SU-DHL-6 (cell line): ENCODE results near the gene UBASH3A.

Source experiments
- H2AFZ ChIP-seq: fragments of 200-600 bp; sonication (generic); 2 replicates; pipeline ENCODE4 v1.6.1; 2014; ENCODE audit warnings: low read depth, mild to moderate bottlenecking, moderate library complexity, mixed read lengths, antibody characterized with exemption, low read length; ENCODE audit not compliant: severe bottlenecking
- H3F3A ChIP-seq: fragments of 200-600 bp; shearing (Covaris generic); 2 replicates; pipeline ENCODE4 v1.6.0; 2016; ENCODE audit warnings: antibody characterized with exemption, mild to moderate bottlenecking; ENCODE audit not compliant: insufficient read depth
- H3K27ac ChIP-seq: fragments of 200-600 bp; sonication (generic); 2 replicates; pipeline ENCODE4 v1.5.1; 2016; ENCODE audit warnings: low read depth, mild to moderate bottlenecking, low read length, moderate library complexity, mixed read lengths
- H3K27me3 ChIP-seq: fragments of 200-600 bp; sonication (generic), shearing (Covaris generic); 2 replicates; pipeline ENCODE4 v1.6.0; 2014; ENCODE audit warnings: mild to moderate bottlenecking, low read length
- H3K36me3 ChIP-seq: fragments of 200-600 bp; sonication (generic); 2 replicates; pipeline ENCODE4 v1.6.1; 2014; ENCODE audit warnings: mild to moderate bottlenecking, low read length, mixed read lengths
- H3K4me2 ChIP-seq: fragments of 300-600, 200-600 bp; shearing (Covaris generic), sonication (generic); 2 replicates; pipeline ENCODE4 v1.6.0; 2014; ENCODE audit warnings: low read length, low read depth, mild to moderate bottlenecking; ENCODE audit not compliant: poor library complexity, severe bottlenecking
- H3K4me3 ChIP-seq: fragments of 200-600 bp; sonication (generic); 2 replicates; pipeline ENCODE4 v1.5.1; 2014; ENCODE audit warnings: antibody characterized with exemption, low read length, mild to moderate bottlenecking, mixed read lengths; ENCODE audit not compliant: insufficient read depth, poor library complexity, severe bottlenecking
- H3K79me2 ChIP-seq: fragments of 200-600 bp; sonication (generic); 2 replicates; pipeline ENCODE4 v1.6.1; 2014; ENCODE audit warnings: mild to moderate bottlenecking, low read length, moderate library complexity; ENCODE audit not compliant: insufficient read depth
- H3K9ac ChIP-seq: fragments of 200-600 bp; sonication (generic); 2 replicates; pipeline ENCODE4 v1.7.0; 2014; ENCODE audit warnings: mild to moderate bottlenecking, low read length
- H3K9me2 ChIP-seq: fragments of 200-600 bp; sonication (generic); replicated peaks from 2 replicates; pipeline ENCODE4 v1.6.1; 2014; ENCODE audit warnings: low read length; ENCODE audit not compliant: insufficient read depth
- H3K9me3 ChIP-seq: fragments of 200-600 bp; sonication (generic); 2 replicates; pipeline ENCODE4 v1.6.1; 2014; ENCODE audit warnings: low read length, mixed read lengths; ENCODE audit not compliant: insufficient read depth
- H4K20me1 ChIP-seq: fragments of 200-600 bp; sonication (generic); 2 replicates; pipeline ENCODE4 v1.6.1; 2014; ENCODE audit warnings: low read depth, mild to moderate bottlenecking, antibody characterized with exemption, low read length, moderate library complexity, mixed read lengths
- CTCF ChIP-seq: fragments of 200-600 bp; sonication (generic); IDR thresholded peaks from one replicate; pipeline ENCODE4 v1.5.1; 2017; ENCODE audit warnings: antibody characterized with exemption, mild to moderate bottlenecking, low read length, moderate library complexity; ENCODE audit not compliant: insufficient read depth, poor library complexity, severe bottlenecking
- EZH2phosphoT487 ChIP-seq: fragments of 200-600 bp; sonication (generic), shearing (Covaris generic); conservative IDR thresholded peaks from 2 replicates; pipeline ENCODE4 v1.6.1; 2018; ENCODE audit warnings: mild to moderate bottlenecking, antibody characterized with exemption, low read length, moderate library complexity, mixed read lengths

Gene UBASH3A

GRCh38 chr21:42472521-42472920 is 68.8 kb downstream of the UBASH3A start:
- no peak for TF ChIP-seq EZH2phosphoT487
- no peak for TF ChIP-seq CTCF
- Histone ChIP-seq H3K9ac (no peak overlapping the region), H4K20me1 (no peaks in the 10 kb centered on the region)

DNA sequence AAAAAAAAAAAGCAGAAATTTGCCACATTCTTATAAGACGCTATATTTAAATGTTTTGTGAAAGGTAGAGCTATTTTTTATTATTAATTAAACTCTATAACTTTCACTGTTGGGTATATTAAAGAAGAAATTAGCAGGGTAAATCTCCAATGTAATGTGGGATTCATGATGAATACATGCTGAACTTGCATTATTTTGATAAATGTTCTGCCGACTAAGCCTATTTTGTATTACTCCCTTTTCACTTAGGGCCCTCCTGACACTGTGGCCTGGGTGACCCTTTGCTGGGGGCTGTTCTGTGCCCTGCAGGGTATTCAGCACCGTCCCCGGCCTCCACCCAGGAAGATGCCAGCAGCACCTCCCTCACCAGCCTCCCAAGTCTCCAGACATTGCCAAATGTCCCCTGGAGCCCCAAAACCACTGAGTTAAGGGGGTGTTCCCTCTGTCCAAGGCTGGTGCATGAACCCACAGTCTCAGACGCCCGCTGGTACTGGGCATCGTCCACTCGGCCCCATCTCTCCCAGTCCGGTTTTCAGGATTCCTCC is 69.9 kb downstream of the UBASH3A start:
- Histone ChIP-seq H3K9ac (no peak overlapping the region), H3K4me3 (no peak overlapping the region), H3K79me2 (no peaks in the 10 kb centered on the region), H3K27me3 (no peaks in the 10 kb centered on the region), H3K27ac (no peak overlapping the region), H3K9me2 (no peaks in the 10 kb centered on the region), H3K9me3 (no peaks in the 10 kb centered on the region), H3K4me2 (no peak overlapping the region), H4K20me1 (no peaks in the 10 kb centered on the region), H3K36me3 (no peaks in the 10 kb centered on the region), H2AFZ (no peak overlapping the region), H3F3A (no peaks in the 10 kb centered on the region)
- TF ChIP-seq CTCF (no peak), EZH2phosphoT487 (no peak)

More at GRCh38 chr21:42472521-42472920, 68.8 kb downstream of the UBASH3A start:
- H3K9me3 ChIP-seq = no peaks in the 10 kb centered on the region
- H3K27me3 ChIP-seq = no peaks in the 10 kb centered on the region
- no peak overlapping the region for H3K4me3 ChIP-seq
- H2AFZ ChIP-seq = no peak overlapping the region
- H3K36me3 ChIP-seq = no peaks in the 10 kb centered on the region
- H3F3A ChIP-seq = no peaks in the 10 kb centered on the region
- H3K4me2 ChIP-seq = no peak overlapping the region
- H3K9me2 ChIP-seq = no peaks in the 10 kb centered on the region
- H3K27ac ChIP-seq = no peak overlapping the region
- H3K79me2 ChIP-seq = no peaks in the 10 kb centered on the region

DNA sequence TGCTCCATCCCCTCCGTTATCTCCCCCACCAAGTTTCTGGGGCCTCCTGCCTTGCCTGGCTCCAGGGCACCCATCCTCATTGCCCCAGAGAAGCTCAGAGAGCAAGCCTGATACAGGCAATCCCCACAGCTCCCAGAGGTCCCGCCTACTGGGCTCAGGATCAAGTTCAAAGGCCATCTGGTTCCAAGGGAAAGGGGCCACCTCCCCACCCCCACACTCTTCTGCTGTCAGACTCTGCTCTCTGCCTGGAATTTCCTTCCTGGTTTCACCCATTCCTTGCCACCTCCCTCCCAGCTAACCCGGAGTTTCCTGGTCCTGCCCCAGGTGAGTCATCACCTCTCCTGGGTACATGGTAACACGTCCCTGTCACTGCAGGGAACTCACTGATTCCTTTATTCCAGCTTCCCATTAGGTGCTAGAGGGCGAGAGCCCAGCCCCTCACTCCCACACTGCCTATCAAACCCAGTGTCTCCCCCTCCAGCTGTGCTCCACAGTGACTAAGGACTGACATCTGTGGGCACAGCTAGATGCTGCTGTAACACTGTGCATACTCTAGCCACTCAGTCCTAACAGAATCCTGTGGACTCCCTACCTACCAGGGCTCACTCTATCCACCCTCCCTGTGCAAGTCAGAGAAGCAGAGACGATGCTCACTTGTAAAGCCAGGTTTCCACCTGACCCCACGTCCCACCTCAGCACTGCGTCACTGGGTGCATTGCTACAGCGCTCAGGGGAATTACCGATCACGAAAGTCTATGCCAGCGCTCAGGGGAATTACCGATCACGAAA is 70.5 kb downstream of the UBASH3A start:
- no peaks in the 10 kb centered on the region for H3K36me3 ChIP-seq
- H3K79me2 ChIP-seq = no peaks in the 10 kb centered on the region
- H3K4me3 ChIP-seq = no peak overlapping the region
- H3F3A ChIP-seq = no peaks in the 10 kb centered on the region
- H2AFZ ChIP-seq = no peak overlapping the region
- H3K27ac ChIP-seq = no peak overlapping the region
- no peaks in the 10 kb centered on the region for H3K9me2 ChIP-seq
- no peaks in the 10 kb centered on the region for H3K9me3 ChIP-seq
- no peaks in the 10 kb centered on the region for H4K20me1 ChIP-seq
- H3K4me2 ChIP-seq = no peak overlapping the region
- H3K9ac ChIP-seq = no peak overlapping the region
- no peak for TF ChIP-seq CTCF
- no peaks in the 10 kb centered on the region for H3K27me3 ChIP-seq
